Measurements from ENCODE around the gene BANP.
"Not testable (repeated sequence)": the region's sequence is repeated elsewhere in the genome, so short reads cannot be mapped to it uniquely, and the experiment has no call there.

BANP gene

GRCh38 chr16:88086571-88087516, 135.6 kb downstream of the BANP start:
- no peaks in the 10 kb centered on the region for H3K36me3 ChIP-seq (ENCODE audit: insufficient read depth, low read length)
- H3K4me3 ChIP-seq (ENCODE audit: low read length): no peak overlapping the region
- H3K4me1 ChIP-seq (ENCODE audit: insufficient read depth, low read length): no peaks in the 10 kb centered on the region
- H3K27me3 ChIP-seq (ENCODE audit: insufficient read depth, low read length): no peaks in the 10 kb centered on the region
- no peak overlapping the region for H2AFZ ChIP-seq (ENCODE audit: low read depth, low read length)
- peaks cover 2% of the 10 kb centered on the region for H3K9me3 ChIP-seq (ENCODE audit: low read length)

GRCh38 chr16:88087517-88087877, 136.3 kb downstream of the BANP start:
- peaks cover 2% of the 10 kb centered on the region for H3K9me3 ChIP-seq (ENCODE audit: low read length)

GRCh38 chr16:88088161-88088581, 136.9 kb downstream of the BANP start:
- Histone ChIP-seq H3K4me3 (ENCODE audit: low read length) (no peak overlapping the region), H3K9me3 (ENCODE audit: low read length) (no peaks in the 10 kb centered on the region), H3K27me3 (ENCODE audit: insufficient read depth, low read length) (no peaks in the 10 kb centered on the region), H3K4me1 (ENCODE audit: insufficient read depth, low read length) (no peaks in the 10 kb centered on the region), H3K36me3 (ENCODE audit: insufficient read depth, low read length) (no peaks in the 10 kb centered on the region), H2AFZ (ENCODE audit: low read depth, low read length) (no peak overlapping the region)

More at GRCh38 chr16:88087517-88087877, 136.3 kb downstream of the BANP start:
- Histone ChIP-seq H3K4me1 (ENCODE audit: insufficient read depth, low read length) (no peaks in the 10 kb centered on the region), H2AFZ (ENCODE audit: low read depth, low read length) (no peak overlapping the region), H3K27me3 (ENCODE audit: insufficient read depth, low read length) (no peaks in the 10 kb centered on the region), H3K4me3 (ENCODE audit: low read length) (no peak overlapping the region), H3K36me3 (ENCODE audit: insufficient read depth, low read length) (no peaks in the 10 kb centered on the region)

DNA sequence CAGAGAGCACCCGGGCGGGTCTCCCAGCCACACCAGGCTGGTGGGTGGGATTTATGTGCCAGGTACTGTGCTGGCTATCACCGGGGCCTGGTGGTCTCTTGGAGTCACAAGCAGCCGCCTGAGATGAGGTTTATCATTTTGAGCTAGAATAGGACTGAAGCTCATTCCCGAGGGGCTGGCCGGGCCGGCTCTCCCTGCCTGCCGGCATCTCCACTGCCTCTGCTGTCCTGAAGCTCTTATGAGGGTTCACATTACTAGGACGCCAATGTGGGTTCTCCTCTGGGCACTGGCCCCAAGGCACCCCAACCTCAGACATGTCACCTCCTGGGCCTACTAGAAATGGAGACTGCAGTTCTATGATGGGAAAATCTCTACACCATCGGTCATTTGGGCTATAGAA, 137.4 kb downstream of the BANP start:
- H2AFZ ChIP-seq (ENCODE audit: low read depth, low read length); H3K36me3 ChIP-seq (ENCODE audit: insufficient read depth, low read length); H3K4me1 ChIP-seq (ENCODE audit: insufficient read depth, low read length); H3K4me3 ChIP-seq (ENCODE audit: low read length); H3K9me3 ChIP-seq (ENCODE audit: low read length); H3K27me3 ChIP-seq (ENCODE audit: insufficient read depth, low read length): not testable (repeated sequence)

DNA sequence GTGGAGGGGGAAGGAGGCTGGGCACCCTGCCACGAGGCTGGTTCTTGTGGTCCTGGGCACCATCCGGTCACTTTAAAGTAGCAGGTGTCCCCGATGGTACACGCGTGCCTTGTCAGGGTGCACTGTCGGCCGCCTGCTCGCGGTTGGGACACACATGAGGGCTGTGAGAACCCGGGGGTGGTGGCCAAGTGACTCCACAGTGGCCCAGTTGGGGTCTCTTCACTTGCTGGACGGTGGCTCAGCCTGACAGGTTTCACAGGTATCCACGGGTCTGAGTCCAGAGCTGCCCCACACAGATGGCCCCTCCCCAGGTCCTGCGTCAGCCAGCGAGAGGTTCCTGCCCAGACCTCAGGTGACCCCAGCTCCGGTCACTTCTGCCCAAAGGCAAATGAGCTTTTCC, 137.8 kb downstream of the BANP start:
- not testable (repeated sequence) for H2AFZ ChIP-seq (ENCODE audit: low read depth, low read length); H3K9me3 ChIP-seq (ENCODE audit: low read length); H3K4me3 ChIP-seq (ENCODE audit: low read length); H3K27me3 ChIP-seq (ENCODE audit: insufficient read depth, low read length); H3K4me1 ChIP-seq (ENCODE audit: insufficient read depth, low read length); H3K36me3 ChIP-seq (ENCODE audit: insufficient read depth, low read length)

GRCh38 chr16:88089632-88090376, 138.6 kb downstream of the BANP start:
- not testable (repeated sequence) for H3K9me3 ChIP-seq (ENCODE audit: low read length); H3K27me3 ChIP-seq (ENCODE audit: insufficient read depth, low read length); H2AFZ ChIP-seq (ENCODE audit: low read depth, low read length)

DNA sequence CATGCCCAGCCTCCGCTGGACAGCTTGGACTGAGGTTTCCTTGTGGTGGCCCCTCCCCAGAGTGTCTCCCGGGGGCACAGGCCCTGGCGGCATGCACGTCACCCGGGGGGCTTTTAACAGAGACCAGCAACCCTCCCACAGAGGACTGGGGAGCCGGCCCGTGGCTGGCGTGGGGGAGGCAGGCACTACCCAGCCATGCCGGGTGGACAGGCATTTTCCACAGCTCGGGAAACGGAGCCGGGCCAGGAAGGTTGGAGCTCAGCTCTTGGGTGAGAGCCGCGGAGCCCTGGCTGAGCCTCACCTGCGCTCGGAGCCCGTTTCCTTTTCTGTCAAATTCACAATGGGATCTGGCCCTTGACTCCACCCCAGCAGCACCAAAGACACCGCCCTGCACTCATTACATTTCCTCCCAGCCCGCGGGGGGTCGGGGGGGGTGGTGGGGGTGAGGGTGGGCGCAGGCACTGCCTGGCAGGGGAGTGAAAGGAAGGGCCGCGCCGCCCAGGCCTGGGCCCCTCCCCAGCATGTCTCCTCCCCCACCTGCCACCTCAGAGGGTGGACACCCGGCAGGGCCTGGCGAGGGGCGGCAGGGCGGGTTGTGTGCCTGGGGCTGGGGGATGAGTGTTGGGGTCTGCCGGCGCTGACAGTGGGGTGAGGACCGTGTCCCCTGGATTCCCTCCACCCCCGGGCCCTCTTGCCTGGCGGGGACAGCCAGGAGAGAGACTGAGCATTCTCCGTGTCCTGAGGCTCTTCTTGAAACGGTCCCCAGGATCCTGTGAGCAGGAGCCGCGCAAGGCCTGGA, 139.3 kb downstream of the BANP start:
- not testable (repeated sequence) for H3K4me1 ChIP-seq (ENCODE audit: insufficient read depth, low read length); H3K9me3 ChIP-seq (ENCODE audit: low read length); H3K36me3 ChIP-seq (ENCODE audit: insufficient read depth, low read length); H3K27me3 ChIP-seq (ENCODE audit: insufficient read depth, low read length); H2AFZ ChIP-seq (ENCODE audit: low read depth, low read length); H3K4me3 ChIP-seq (ENCODE audit: low read length)

More at GRCh38 chr16:88089632-88090376, 138.6 kb downstream of the BANP start:
- not testable (repeated sequence) for H3K36me3 ChIP-seq (ENCODE audit: insufficient read depth, low read length); H3K4me3 ChIP-seq (ENCODE audit: low read length); H3K4me1 ChIP-seq (ENCODE audit: insufficient read depth, low read length)

DNA sequence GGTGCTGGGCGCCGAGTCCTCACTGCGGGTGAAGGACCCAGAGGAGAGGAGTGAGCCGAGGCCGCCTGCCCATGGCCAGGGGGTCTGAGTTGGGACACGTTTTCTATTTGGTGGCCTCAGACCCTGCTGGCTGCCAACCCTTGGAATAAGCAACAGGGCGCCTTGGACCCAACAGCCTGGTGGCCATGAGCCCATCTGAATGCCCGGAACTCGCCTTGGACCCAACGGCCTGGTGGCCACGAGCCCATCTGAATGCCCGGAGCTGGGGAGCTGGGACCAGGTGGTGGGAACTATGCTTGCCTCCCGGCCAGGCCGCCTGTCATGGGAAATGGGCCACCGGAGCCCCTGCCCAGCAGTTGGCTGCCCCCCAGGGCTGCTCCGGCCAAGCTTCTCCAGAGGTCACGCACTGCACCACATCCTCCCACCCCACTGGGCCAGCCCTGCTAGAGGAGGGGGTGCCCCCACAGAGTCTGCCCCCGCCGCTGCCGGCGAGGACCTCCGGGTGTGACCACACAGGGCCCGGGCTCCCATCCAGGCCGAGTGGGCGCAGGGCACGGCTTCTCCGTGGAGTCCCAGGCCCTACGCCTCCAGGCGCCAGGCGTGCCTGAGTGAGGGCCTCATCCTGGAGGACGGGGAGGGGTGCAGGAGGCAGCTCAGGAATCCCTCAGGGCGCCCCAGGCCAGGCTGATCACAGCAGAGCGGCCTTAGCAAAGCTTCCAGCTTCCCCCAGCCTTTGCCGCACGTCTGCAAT, 140.2 kb downstream of the BANP start:
- not testable (repeated sequence) for H3K36me3 ChIP-seq (ENCODE audit: insufficient read depth, low read length); H3K27me3 ChIP-seq (ENCODE audit: insufficient read depth, low read length); H3K4me3 ChIP-seq (ENCODE audit: low read length); H2AFZ ChIP-seq (ENCODE audit: low read depth, low read length); H3K9me3 ChIP-seq (ENCODE audit: low read length); H3K4me1 ChIP-seq (ENCODE audit: insufficient read depth, low read length)

DNA sequence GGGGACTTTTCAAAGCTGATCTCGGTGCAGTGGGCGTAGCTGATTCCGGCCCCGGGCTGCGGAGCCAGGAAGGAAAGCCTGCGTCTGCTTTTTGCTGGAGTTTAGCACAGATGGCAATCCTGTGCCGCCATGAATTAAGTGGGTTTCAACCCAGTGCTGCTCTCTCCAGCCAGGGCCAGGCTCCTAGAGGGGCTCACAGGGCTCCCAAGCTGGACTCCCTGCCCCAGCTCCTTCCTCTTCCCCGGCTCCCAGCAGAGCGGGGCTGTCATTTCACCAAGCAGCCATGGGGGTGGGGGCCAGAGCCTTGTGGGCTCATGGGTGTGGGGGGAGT, 140.7 kb downstream of the BANP start:
- not testable (repeated sequence) for H3K36me3 ChIP-seq (ENCODE audit: insufficient read depth, low read length); H3K4me3 ChIP-seq (ENCODE audit: low read length); H3K9me3 ChIP-seq (ENCODE audit: low read length); H3K27me3 ChIP-seq (ENCODE audit: insufficient read depth, low read length); H3K4me1 ChIP-seq (ENCODE audit: insufficient read depth, low read length); H2AFZ ChIP-seq (ENCODE audit: low read depth, low read length)

GRCh38 chr16:88092791-88093555, 141.7 kb downstream of the BANP start:
- not testable (repeated sequence) for H3K36me3 ChIP-seq (ENCODE audit: insufficient read depth, low read length); H3K27me3 ChIP-seq (ENCODE audit: insufficient read depth, low read length); H3K4me1 ChIP-seq (ENCODE audit: insufficient read depth, low read length); H3K4me3 ChIP-seq (ENCODE audit: low read length); H2AFZ ChIP-seq (ENCODE audit: low read depth, low read length); H3K9me3 ChIP-seq (ENCODE audit: low read length)

DNA sequence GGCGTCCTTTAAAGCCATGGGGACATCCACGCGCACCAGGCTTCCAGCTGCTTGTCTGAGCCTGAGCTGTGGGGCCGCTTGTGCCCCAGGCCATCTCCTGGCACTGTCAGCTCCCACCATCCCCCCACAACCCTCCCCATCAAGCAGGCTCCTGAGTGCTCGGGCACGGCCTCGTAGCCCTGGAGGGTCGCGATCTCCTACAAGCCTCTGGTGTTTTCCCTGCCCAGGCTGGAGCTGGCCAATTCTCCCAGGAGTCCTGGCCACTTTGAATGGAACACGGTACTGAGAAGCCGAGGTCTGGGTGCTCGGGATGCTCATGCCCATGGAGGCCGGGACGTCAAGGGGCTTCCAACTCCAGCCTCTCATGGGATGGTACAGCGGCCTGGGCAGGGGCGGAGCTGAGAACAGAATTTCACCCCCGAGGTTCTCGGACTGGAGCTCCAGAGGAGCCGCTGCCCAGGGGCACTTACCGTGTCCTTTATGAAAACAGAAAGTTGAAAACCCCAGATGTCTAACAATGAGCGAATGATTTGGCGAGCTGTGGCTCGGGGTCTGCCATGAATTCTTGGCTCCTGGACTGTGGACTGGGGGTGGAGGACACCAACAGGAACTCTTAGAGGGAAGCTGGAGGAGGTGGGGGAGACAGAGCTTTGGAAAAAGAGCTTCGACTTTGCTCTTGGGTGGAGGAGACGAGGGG, 142.5 kb downstream of the BANP start:
- not testable (repeated sequence) for H3K9me3 ChIP-seq (ENCODE audit: low read length); H3K4me1 ChIP-seq (ENCODE audit: insufficient read depth, low read length); H3K27me3 ChIP-seq (ENCODE audit: insufficient read depth, low read length); H3K36me3 ChIP-seq (ENCODE audit: insufficient read depth, low read length); H2AFZ ChIP-seq (ENCODE audit: low read depth, low read length); H3K4me3 ChIP-seq (ENCODE audit: low read length)

DNA sequence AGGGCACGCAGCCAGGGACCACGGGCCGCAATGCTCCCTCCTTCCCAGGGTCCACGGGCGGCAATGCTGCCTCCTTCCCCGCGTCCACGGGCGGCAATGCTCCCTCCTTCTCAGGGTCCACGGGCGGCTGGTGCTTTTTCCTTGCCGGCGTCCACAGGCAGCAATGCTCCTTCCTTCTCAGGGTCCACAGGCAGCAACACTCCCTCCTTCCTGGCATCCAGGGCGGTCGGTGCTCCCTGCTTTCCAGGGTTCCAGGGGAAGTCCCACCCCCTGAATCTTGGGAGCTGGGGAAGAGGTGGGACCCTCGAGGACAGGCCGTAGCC, 143.0 kb downstream of the BANP start:
- not testable (repeated sequence) for H2AFZ ChIP-seq (ENCODE audit: low read depth, low read length); H3K36me3 ChIP-seq (ENCODE audit: insufficient read depth, low read length); H3K27me3 ChIP-seq (ENCODE audit: insufficient read depth, low read length); H3K4me3 ChIP-seq (ENCODE audit: low read length); H3K9me3 ChIP-seq (ENCODE audit: low read length); H3K4me1 ChIP-seq (ENCODE audit: insufficient read depth, low read length)

Measured in neuron (in vitro differentiated cells).